Heart left ventricle (tissue), 13 donors: ENCODE results near the gene C2CD3.
"Not testable (repeated sequence)": the region's sequence is repeated elsewhere in the genome, so short reads cannot be mapped to it uniquely, and the experiment has no call there.

ENCODE experiments used
- CTCF ChIP-seq, 12 donors: fragments of 200-600 bp; sonication (generic) in 4 of 12; IDR thresholded peaks; one replicate each; pipeline versions ENCODE4 v1.5.0 to v1.8.0; 2018 to 2022; ENCODE audit warnings: antibody characterized with exemption in 12 of 12, mild to moderate bottlenecking in 5 of 12
- POLR2A ChIP-seq, 2 donors: fragments of 450-650 bp; IDR thresholded peaks; one replicate each; pipeline ENCODE4 v1.6.1; 2017; ENCODE audit warnings: antibody characterized with exemption in 2 of 2, mild to moderate bottlenecking in 2 of 2, moderate library complexity in 2 of 2
- donor health status: ischemic (EF 13 %, LVEDD 7.1; RV severe dilation, severe dysfunction).
- donor health status: DM: no; HTN: yes; CAD: no.
- donor health status: DM: no; HTN: no; CAD: no.
- donor health status: ischemic (EF 25% LVEDD 6.9; RV normal size, moderate dysfunction).
- donor health status: ischemic (EF 25% LVEDD 5.7; RV mildly dilated, moderate dysfunction).
- donor health status: ischemic (EF 35%, LVEDD 5.7; RV mildly dilated, moderate dysfunction).
- donor health status: nonischemic (EF 11% LVEDD 7.7; RV severe dilation, severe dysfunction).
- donor health status: DM: yes; HTN: yes; CAD: no.
- donor health status: PGD.
- donor health status: ischemic (EF 29% LVEDD 5.4; RV normal size, mild dysfunction).
- donor health status: nonischemic (EF 23%, LVEDD 6.1; RV moderate dilation, normal function).

- TF ChIP-seq CTCF, POLR2A (IDR thresholded peaks at IDR 0.05): not testable (repeated sequence)
These were observed 185.1 kb downstream of the C2CD3 start for GRCh38 chr11:73985661-73986060.
